T-helper 1 cell treated with Interleukin-12 subunit alpha and Interleukin-12 subunit beta and Interleukin-4 antibody, amounts not matched to agents 30 μg/mL and 1 μg/mL, for 36 hours (primary cell): Measurements from ENCODE around the gene SMLR1.

ENCODE experiments used
- H3K27ac Mint-ChIP-seq: one replicate; pipeline ENCODE4 v1.8.0; 2021; ENCODE audit warnings: mild to moderate bottlenecking, mixed read lengths
- H3K27me3 Mint-ChIP-seq: one replicate; pipeline ENCODE4 v1.8.0; 2021; ENCODE audit warnings: low read depth, mixed read lengths
- H3K36me3 Mint-ChIP-seq: one replicate; pipeline ENCODE4 v1.8.0; 2021; ENCODE audit warnings: low read depth, mixed read lengths
- H3K4me1 Mint-ChIP-seq: one replicate; pipeline ENCODE4 v1.8.0; 2021; ENCODE audit warnings: low read depth, mixed read lengths
- H3K4me3 Mint-ChIP-seq: one replicate; pipeline ENCODE4 v1.8.0; 2021; ENCODE audit warnings: mild to moderate bottlenecking, moderate library complexity, mixed read lengths
- H3K9me3 Mint-ChIP-seq: one replicate; pipeline ENCODE4 v1.8.0; 2021; ENCODE audit warnings: mixed read lengths

Gene SMLR1

GRCh38 chr6:130810307-130811030, 16.7 kb upstream of the SMLR1 start:
- Mint-ChIP-seq H3K36me3 (no peaks in the 10 kb centered on the region), H3K9me3 (no peaks in the 10 kb centered on the region), H3K4me3 (no peak overlapping the region), H3K27ac (no peak overlapping the region), H3K27me3 (peaks cover 7% of the 10 kb centered on the region), H3K4me1 (no peaks in the 10 kb centered on the region)

- H3K27ac Mint-ChIP-seq: no peak overlapping the region
- no peaks in the 10 kb centered on the region for H3K4me1 Mint-ChIP-seq
- H3K36me3 Mint-ChIP-seq: no peaks in the 10 kb centered on the region
- no peak overlapping the region for H3K4me3 Mint-ChIP-seq
- H3K27me3 Mint-ChIP-seq: peaks cover 7% of the 10 kb centered on the region
- H3K9me3 Mint-ChIP-seq: no peaks in the 10 kb centered on the region
These were observed 15.3 kb upstream of the SMLR1 start for GRCh38 chr6:130811932-130812331.

- Mint-ChIP-seq H3K9me3 (peaks cover 4% of the 10 kb centered on the region), H3K27ac (no peak overlapping the region), H3K4me3 (no peak overlapping the region), H3K4me1 (peaks cover 2% of the 10 kb centered on the region), H3K27me3 (peaks cover 6% of the 10 kb centered on the region), H3K36me3 (no peaks in the 10 kb centered on the region)
These were observed 12.7 kb upstream of the SMLR1 start for GRCh38 chr6:130814506-130814905.

- peaks cover 6% of the 10 kb centered on the region for H3K27me3 Mint-ChIP-seq
- H3K4me1 Mint-ChIP-seq: peaks cover 2% of the 10 kb centered on the region
- H3K9me3 Mint-ChIP-seq: peaks cover 4% of the 10 kb centered on the region
- no peaks in the 10 kb centered on the region for H3K36me3 Mint-ChIP-seq
- H3K4me3 Mint-ChIP-seq: no peak overlapping the region
- H3K27ac Mint-ChIP-seq: no peak overlapping the region
These were observed 11.8 kb upstream of the SMLR1 start for GRCh38 chr6:130815200-130816071.

DNA sequence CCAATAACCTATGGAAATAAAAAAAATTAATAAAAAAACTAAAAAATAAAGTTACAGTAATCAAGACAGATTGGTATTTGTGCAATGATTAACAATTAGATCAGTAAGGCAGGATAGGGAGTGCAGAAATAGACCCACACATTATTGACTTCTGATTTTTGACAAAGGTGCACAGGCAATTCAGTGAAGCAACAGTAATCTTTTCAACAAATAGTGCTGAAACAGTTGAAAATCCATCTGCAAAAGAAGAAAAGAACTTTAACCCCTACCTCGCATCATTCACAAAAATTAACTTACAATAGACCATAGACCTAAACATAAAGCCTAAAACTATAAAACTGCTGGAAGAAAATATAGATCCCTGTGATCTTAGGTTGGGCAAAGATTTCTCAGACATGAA, 4.5 kb upstream of the SMLR1 start:
- H3K36me3 Mint-ChIP-seq: no peaks in the 10 kb centered on the region
- no peak overlapping the region for H3K4me3 Mint-ChIP-seq
- H3K9me3 Mint-ChIP-seq: no peaks in the 10 kb centered on the region
- H3K4me1 Mint-ChIP-seq: peaks cover 4% of the 10 kb centered on the region
- H3K27ac Mint-ChIP-seq: no peak overlapping the region
- H3K27me3 Mint-ChIP-seq: peaks cover 6% of the 10 kb centered on the region

DNA sequence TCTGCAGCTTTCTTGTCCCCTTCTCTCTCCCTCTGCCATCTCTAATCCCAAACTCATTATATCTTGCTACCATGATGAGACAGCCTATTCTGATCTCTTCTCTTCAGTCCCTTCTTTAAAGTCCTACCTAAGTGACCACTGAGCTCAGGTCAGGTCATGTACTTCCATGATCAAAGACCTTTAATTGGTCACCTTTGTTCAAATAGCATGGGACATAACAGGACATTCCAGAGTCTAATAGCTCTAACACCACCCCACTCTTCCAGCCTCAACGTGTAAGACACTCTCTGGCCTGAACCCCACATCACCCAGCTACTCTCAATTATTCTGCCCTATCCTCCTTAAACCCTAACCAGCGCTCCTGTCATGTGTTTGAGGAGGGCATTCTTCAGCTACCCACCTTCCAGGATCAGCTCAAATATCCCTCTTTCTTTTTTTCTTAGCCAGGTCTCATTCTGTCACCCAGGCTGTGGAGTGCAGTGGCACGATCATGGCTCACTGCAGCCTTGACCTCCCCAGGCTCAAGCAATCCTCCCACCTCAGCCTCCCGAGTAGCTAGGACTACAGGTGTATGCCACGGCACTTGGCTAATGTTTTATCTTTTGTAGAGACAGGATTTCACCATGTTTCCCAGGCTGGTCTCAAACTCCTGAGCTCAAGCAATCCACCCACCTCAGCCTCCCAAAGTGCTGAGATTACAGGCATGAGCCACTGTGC, 2.1 kb upstream of the SMLR1 start:
- H3K4me3 Mint-ChIP-seq: no peak overlapping the region
- H3K27ac Mint-ChIP-seq: no peak overlapping the region
- H3K36me3 Mint-ChIP-seq: no peaks in the 10 kb centered on the region
- no peaks in the 10 kb centered on the region for H3K27me3 Mint-ChIP-seq
- H3K9me3 Mint-ChIP-seq: no peaks in the 10 kb centered on the region
- peaks cover 2% of the 10 kb centered on the region for H3K4me1 Mint-ChIP-seq

DNA sequence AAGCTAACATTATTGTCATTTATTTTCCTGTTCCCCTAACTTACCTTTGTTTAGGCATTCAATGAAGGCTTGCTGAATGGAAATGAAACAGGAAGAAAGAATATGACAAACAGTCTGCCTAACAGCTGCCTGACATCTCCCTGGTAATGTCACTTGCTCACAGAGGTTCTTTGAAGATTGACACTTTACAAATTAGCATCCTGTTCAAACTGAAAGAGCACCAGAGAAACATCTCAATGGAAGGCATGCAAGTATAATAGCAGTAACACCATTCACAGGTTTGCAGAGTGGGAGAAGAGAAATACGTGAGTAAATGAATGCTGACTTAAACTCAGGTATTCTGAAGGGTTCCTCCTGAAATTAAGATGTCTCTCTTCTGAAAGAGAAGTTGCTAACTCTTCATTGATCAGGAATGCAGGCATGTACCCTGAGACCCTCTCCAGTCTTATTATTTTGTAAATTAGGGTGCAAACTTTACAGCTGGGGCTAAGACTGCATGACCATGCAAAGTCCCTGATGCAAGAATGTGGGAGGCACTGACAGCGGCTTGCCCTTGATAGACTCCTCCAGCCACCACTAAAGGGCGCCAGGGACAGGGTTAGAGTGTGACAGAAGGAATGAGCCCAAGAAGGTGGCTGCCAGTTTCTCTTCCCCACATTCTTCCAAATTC, 1.3 kb upstream of the SMLR1 start:
- H3K9me3 Mint-ChIP-seq: no peaks in the 10 kb centered on the region
- peaks cover 2% of the 10 kb centered on the region for H3K4me1 Mint-ChIP-seq
- no peaks in the 10 kb centered on the region for H3K36me3 Mint-ChIP-seq
- no peak overlapping the region for H3K27ac Mint-ChIP-seq
- H3K27me3 Mint-ChIP-seq: no peaks in the 10 kb centered on the region
- H3K4me3 Mint-ChIP-seq: no peak overlapping the region

- H3K27ac Mint-ChIP-seq: no peak overlapping the region
- no peaks in the 10 kb centered on the region for H3K36me3 Mint-ChIP-seq
These were observed 562 bp upstream of the SMLR1 start for GRCh38 chr6:130826442-130827246.

DNA sequence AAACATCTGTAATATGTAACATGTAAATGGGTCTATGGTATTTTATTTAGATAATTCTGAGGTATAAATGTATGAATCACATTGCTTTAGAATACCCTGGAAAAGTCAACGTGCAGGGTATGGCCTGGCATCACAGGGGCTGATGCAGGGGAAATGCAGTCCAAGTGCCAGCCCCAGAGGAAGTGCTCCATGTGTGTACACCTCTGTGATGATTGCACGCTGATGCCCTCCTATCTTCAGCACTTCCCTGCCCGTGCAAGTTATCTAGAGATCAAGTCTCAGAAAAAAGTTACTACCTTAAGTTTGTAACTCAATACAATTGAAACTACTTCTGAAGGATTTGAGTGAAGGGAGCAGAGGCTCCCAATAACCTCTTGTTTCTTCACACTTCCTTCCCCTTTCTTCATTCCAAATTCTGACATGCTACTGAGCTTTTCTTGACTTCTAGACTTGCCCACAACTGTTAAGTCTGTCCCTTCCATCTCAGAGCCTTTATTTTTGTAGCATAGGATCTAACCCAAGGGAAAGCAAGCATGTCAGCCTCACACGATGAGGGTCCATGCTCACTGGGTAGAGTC, 2.2 kb downstream of the SMLR1 start:
- no peak overlapping the region for H3K4me3 Mint-ChIP-seq
- H3K27me3 Mint-ChIP-seq: no peaks in the 10 kb centered on the region
- H3K27ac Mint-ChIP-seq: no peak overlapping the region
- no peaks in the 10 kb centered on the region for H3K9me3 Mint-ChIP-seq
- H3K4me1 Mint-ChIP-seq: peaks cover 2% of the 10 kb centered on the region
- H3K36me3 Mint-ChIP-seq: no peaks in the 10 kb centered on the region

More at GRCh38 chr6:130826442-130827246, 562 bp upstream of the SMLR1 start:
- H3K4me1 Mint-ChIP-seq: peaks cover 2% of the 10 kb centered on the region
- H3K4me3 Mint-ChIP-seq: no peak overlapping the region
- no peaks in the 10 kb centered on the region for H3K27me3 Mint-ChIP-seq
- H3K9me3 Mint-ChIP-seq: no peaks in the 10 kb centered on the region

GRCh38 chr6:130831607-130832006, 4.4 kb downstream of the SMLR1 start:
- no peaks in the 10 kb centered on the region for H3K36me3 Mint-ChIP-seq
- no peaks in the 10 kb centered on the region for H3K27me3 Mint-ChIP-seq
- no peaks in the 10 kb centered on the region for H3K4me1 Mint-ChIP-seq
- H3K9me3 Mint-ChIP-seq: no peaks in the 10 kb centered on the region
- H3K27ac Mint-ChIP-seq: no peak overlapping the region
- no peak overlapping the region for H3K4me3 Mint-ChIP-seq

- H3K36me3 Mint-ChIP-seq: no peaks in the 10 kb centered on the region
- no peak overlapping the region for H3K4me3 Mint-ChIP-seq
- H3K4me1 Mint-ChIP-seq: no peaks in the 10 kb centered on the region
- H3K27ac Mint-ChIP-seq: no peak overlapping the region
- H3K27me3 Mint-ChIP-seq: no peaks in the 10 kb centered on the region
- H3K9me3 Mint-ChIP-seq: no peaks in the 10 kb centered on the region
These were observed 6.4 kb downstream of the SMLR1 start for GRCh38 chr6:130833569-130833968.

GRCh38 chr6:130834482-130835251, 7.5 kb downstream of the SMLR1 start:
- no peaks in the 10 kb centered on the region for H3K36me3 Mint-ChIP-seq
- no peak overlapping the region for H3K27ac Mint-ChIP-seq
- H3K9me3 Mint-ChIP-seq: no peaks in the 10 kb centered on the region
- no peaks in the 10 kb centered on the region for H3K4me1 Mint-ChIP-seq
- no peaks in the 10 kb centered on the region for H3K27me3 Mint-ChIP-seq
- no peak overlapping the region for H3K4me3 Mint-ChIP-seq
